SK-N-SH treated with all-trans-retinoic acid at 6 μM for 48 hours (cell line): ENCODE measurements around the gene RFX7.

Experiments used
- ATAC-seq: fragments of 200-7000 bp; cut with Tn5 transposase; 3 replicates; pipeline ENCODE4 v1.9.1; 2020; ENCODE audit warnings: mild to moderate bottlenecking, moderate library complexity
- ARNTL ChIP-seq: fragments of 450-650 bp; formaldehyde crosslinking; IDR thresholded peaks from 2 replicates; pipeline ENCODE4 v1.5.0; 2020; ENCODE audit warnings: low read depth, mild to moderate bottlenecking, moderate library complexity, borderline replicate concordance
- BACH2 ChIP-seq: fragments of 250-450 bp; sonication (Bioruptor Pico); IDR thresholded peaks from 2 replicates; pipeline ENCODE4 v1.9.0; 2021; ENCODE audit warnings: mild to moderate bottlenecking, borderline replicate concordance
- CREB5 ChIP-seq: fragments of 250-450 bp; sonication (Bioruptor Pico); IDR thresholded peaks from 2 replicates; pipeline ENCODE4 v1.5.1; 2020; ENCODE audit warnings: low read depth, mild to moderate bottlenecking, moderate library complexity
- CSDC2 ChIP-seq: fragments of 250-450 bp; sonication (Bioruptor Pico); IDR thresholded peaks from 2 replicates; pipeline ENCODE4 v1.5.0; 2020; ENCODE audit warnings: mild to moderate bottlenecking, moderate library complexity
- GLIS3 ChIP-seq: fragments of 250-450 bp; sonication (Bioruptor Pico); IDR thresholded peaks from 2 replicates; pipeline ENCODE4 v1.5.0; 2020; ENCODE audit warnings: mild to moderate bottlenecking, moderate library complexity
- OSR1 ChIP-seq: fragments of 250-450 bp; sonication (Bioruptor Pico); IDR thresholded peaks from 2 replicates; pipeline ENCODE4 v1.8.0; 2022; ENCODE audit warnings: moderate library complexity, mild to moderate bottlenecking, inconsistent platforms
- PATZ1 ChIP-seq: fragments of 250-450 bp; sonication (Bioruptor Pico); IDR thresholded peaks from 2 replicates; pipeline ENCODE4 v1.8.0; 2020; ENCODE audit warnings: mild to moderate bottlenecking, moderate library complexity, borderline replicate concordance
- POU6F1 ChIP-seq: fragments of 250-450 bp; sonication (Bioruptor Pico); IDR thresholded peaks from 2 replicates; pipeline ENCODE4 v1.8.0; 2021; ENCODE audit warnings: low read depth, mild to moderate bottlenecking, moderate library complexity, borderline replicate concordance
- PPARA ChIP-seq: fragments of 250-450 bp; sonication (Bioruptor Pico); IDR thresholded peaks from 2 replicates; pipeline ENCODE4 v1.5.0; 2020; ENCODE audit warnings: mild to moderate bottlenecking, borderline replicate concordance
- RARB ChIP-seq: fragments of 250-450 bp; sonication (Bioruptor Pico); IDR thresholded peaks from 2 replicates; pipeline ENCODE4 v1.8.0; 2021; ENCODE audit warnings: mild to moderate bottlenecking, moderate library complexity
- SNAI2 ChIP-seq: fragments of 250-450 bp; sonication (Bioruptor Pico); IDR thresholded peaks from 2 replicates; pipeline ENCODE4 v1.5.0; 2020; ENCODE audit warnings: mild to moderate bottlenecking, moderate library complexity
- TOX ChIP-seq: fragments of 250-450 bp; sonication (Bioruptor Pico); IDR thresholded peaks from 2 replicates; pipeline ENCODE4 v1.8.0; 2021; ENCODE audit warnings: mild to moderate bottlenecking, moderate library complexity, borderline replicate concordance
- TSHZ2 ChIP-seq: fragments of 250-450 bp; sonication (Bioruptor Pico); IDR thresholded peaks from 2 replicates; pipeline ENCODE4 v1.5.0; 2020; ENCODE audit warnings: mild to moderate bottlenecking, moderate library complexity
- ZFP3 ChIP-seq: fragments of 250-450 bp; sonication (Bioruptor Pico); IDR thresholded peaks from 2 replicates; pipeline ENCODE4 v1.5.0; 2020; ENCODE audit warnings: mild to moderate bottlenecking, moderate library complexity
- ZFP30 ChIP-seq: fragments of 450-650 bp; formaldehyde crosslinking; IDR thresholded peaks from 2 replicates; pipeline ENCODE4 v1.5.0; 2022; ENCODE audit warnings: mild to moderate bottlenecking, moderate library complexity
- ZNF8 ChIP-seq: fragments of 450-650 bp; formaldehyde crosslinking; IDR thresholded peaks from 2 replicates; pipeline ENCODE4 v1.5.0; 2020; ENCODE audit warnings: mild to moderate bottlenecking, moderate library complexity

RFX7 gene

GRCh38 chr15:56248311-56248992 lies 4.8 kb upstream of the RFX7 start:
- TF ChIP-seq BACH2 (CRISPR knock-in tag) (no peak), RARB (no peak)
- no peak for ATAC-seq

- TF ChIP-seq ZFP3, result peak; percentile 59; the same call in 1 of the 2 replicates
- no peak for TF ChIP-seq RARB
- no peak for TF ChIP-seq OSR1
- ATAC-seq, result no peak
Observed at GRCh38 chr15:56247266-56247665, 3.6 kb upstream of the RFX7 start.

- peak; percentile 77 for ATAC-seq
- 0 out of 2 replicates have a peak, but pooled peaks have one; percentile 18 for TF ChIP-seq GLIS3
- no peak for TF ChIP-seq ARNTL (CRISPR knock-in tag)
- TF ChIP-seq ZFP3, result 0 out of 2 replicates have a peak, but pooled peaks have one; percentile 43
- TF ChIP-seq, all 23 proteins: peak for 2
Observed at GRCh38 chr15:56245871-56246814, 2.5 kb upstream of the RFX7 start.

- peak; percentile 2; the same call in 2 of the 3 replicates for ATAC-seq
- TF ChIP-seq CSDC2 (CRISPR knock-in tag) (no peak), TSHZ2 (CRISPR knock-in tag) (no peak)
Observed at GRCh38 chr15:56244811-56245576, 1.3 kb upstream of the RFX7 start.

GRCh38 chr15:56244038-56244810 lies 545 bp upstream of the RFX7 start:
- TF ChIP-seq OSR1, result no peak
- no peak for TF ChIP-seq PPARA
- no peak for TF ChIP-seq POU6F1 (CRISPR knock-in tag)
- peak; percentile 75 for ATAC-seq

GRCh38 chr15:56242576-56243162 lies 1.0 kb downstream of the RFX7 start:
- ATAC-seq, result 0 out of 3 replicates have a peak, but pooled peaks have one; percentile 5
- TF ChIP-seq PATZ1 (CRISPR knock-in tag), result no peak
- no peak for TF ChIP-seq TOX
- TF ChIP-seq TSHZ2 (CRISPR knock-in tag), result no peak
- TF ChIP-seq CREB5, result no peak
- TF ChIP-seq ZFP30 (CRISPR knock-in tag), result no peak
- no peak for TF ChIP-seq SNAI2
- no peak for TF ChIP-seq ZNF8 (CRISPR knock-in tag)
- no peak for TF ChIP-seq ARNTL (CRISPR knock-in tag)
